DMS114 treated with DMSO at 0.1 percent for 48 hours (cell line): ENCODE results near the gene NAALADL2.

Source experiments
- DNase-seq: peaks from one replicate; lab custom pipeline; 2025; ENCODE audit not compliant: unreplicated experiment; lab: John Stamatoyannopoulos, UW

NAALADL2 gene

GRCh38 chr3:174884776-174885568 is 25.8 kb downstream of the NAALADL2 start:
- no peak for DNase-seq

GRCh38 chr3:174891524-174892203 is 32.5 kb downstream of the NAALADL2 start:
- DNase-seq = no peak

GRCh38 chr3:174907027-174907426 is 47.9 kb downstream of the NAALADL2 start:
- no peak for DNase-seq

- DNase-seq = no peak
Observed at GRCh38 chr3:174907628-174908407, 48.7 kb downstream of the NAALADL2 start.

GRCh38 chr3:174931473-174932353 is 72.6 kb downstream of the NAALADL2 start:
- no peak for DNase-seq

GRCh38 chr3:174936590-174936989 is 77.5 kb downstream of the NAALADL2 start:
- no peak for DNase-seq

GRCh38 chr3:174937478-174937877 is 78.3 kb downstream of the NAALADL2 start:
- no peak for DNase-seq

GRCh38 chr3:174938102-174938501 is 79.0 kb downstream of the NAALADL2 start:
- no peak for DNase-seq

- no peak for DNase-seq
Observed at GRCh38 chr3:174940151-174940550, 81.0 kb downstream of the NAALADL2 start.

- no peak for DNase-seq
Observed at GRCh38 chr3:174945276-174945675, 86.1 kb downstream of the NAALADL2 start.

GRCh38 chr3:174945951-174946350 is 86.8 kb downstream of the NAALADL2 start:
- no peak for DNase-seq

GRCh38 chr3:174949523-174949922 is 90.4 kb downstream of the NAALADL2 start:
- no peak for DNase-seq

GRCh38 chr3:174951034-174951433 is 91.9 kb downstream of the NAALADL2 start:
- DNase-seq = no peak

- no peak for DNase-seq
Observed at GRCh38 chr3:174951498-174952005, 92.4 kb downstream of the NAALADL2 start.

GRCh38 chr3:174953068-174953467 is 93.9 kb downstream of the NAALADL2 start:
- DNase-seq = no peak

GRCh38 chr3:174955513-174956016 is 96.4 kb downstream of the NAALADL2 start:
- DNase-seq = no peak

GRCh38 chr3:174957081-174957480 is 97.9 kb downstream of the NAALADL2 start:
- DNase-seq = no peak

- DNase-seq = no peak
Observed at GRCh38 chr3:174957551-174958001, 98.4 kb downstream of the NAALADL2 start.

GRCh38 chr3:174958671-174959328 is 99.7 kb downstream of the NAALADL2 start:
- DNase-seq = no peak
